ENCODE results near the gene SLC25A39. TPM values are rescaled to one million over a fixed set of nuclear protein-coding genes. Genes with fewer than 3 reads are reported as not detected.

The SLC25A39 gene
- total and polyA plus RNA-seq, 9 of the 15 experiments (the other 6 are each of a cell fraction or from before 2014, with no cell fraction given), result 4.8 to 267 (median 140) TPM

- no peak overlapping the region for H3K27ac ChIP-seq (ENCODE audit: extremely low read depth, low read depth, low read length)
- H3K4me1 ChIP-seq (replicated peaks in 1 of 2; ENCODE audit: control insufficient read depth in 2 of 2, insufficient read depth in 2 of 2, low read length in 2 of 2), result peaks cover 0 to 23% of the 10 kb centered on the region in 2 experiments; a peak in 4 of 5 replicates
- ChIA-PET POLR2A (interaction anchor here (0.6 to 1.0 kb wide), 4 partner anchors 11 to 357 kb away, joined by 3 to 6 read pairs (median 4); no protein-coding TSS in a partner anchor), CTCF (ENCODE audit: low intra/inter-chr PET ratio) (no interaction called here)
- H3K4me3 ChIP-seq, result no peak overlapping the region
- no peaks in the 10 kb centered on the region for H3K79me2 ChIP-seq (ENCODE audit: control insufficient read depth, insufficient read depth, low read length)
- H2AFZ ChIP-seq (ENCODE audit: low read depth, low read length), result no peak overlapping the region
- no TSS peak for BruUV-seq (replicated peaks)
- ATAC-seq, result peak; percentile 38
- H4K20me1 ChIP-seq (replicated peaks; ENCODE audit: control insufficient read depth, insufficient read depth, low read length), result no peaks in the 10 kb centered on the region; the same call in 1 of the 2 replicates
- FAIRE-seq, result no peak
- TF ChIP-seq ZNF165 (CRISPR knock-in tag; IDR thresholded peaks at IDR 0.05; ENCODE audit: borderline replicate concordance) (no peak), HEY1 (CRISPR knock-in tag; IDR thresholded peaks at IDR 0.05; ENCODE audit: borderline replicate concordance) (no peak), ELF1 (tag; IDR thresholded peaks at IDR 0.05) (no peak), ZNF274 (IDR thresholded peaks at IDR 0.05; ENCODE audit: borderline replicate concordance, low read depth, low read length) (no peak), FIP1L1 (IDR thresholded peaks at IDR 0.05; ENCODE audit: low read depth, low read length, poor library complexity, severe bottlenecking) (no peak), ZNF655 (CRISPR knock-in tag; IDR thresholded peaks at IDR 0.05) (no peak), THRAP3 (IDR thresholded peaks at IDR 0.05; ENCODE audit: borderline replicate concordance) (no peak), ZNF263 (CRISPR knock-in tag; IDR thresholded peaks at IDR 0.05; ENCODE audit: borderline replicate concordance) (no peak), ZNF3 (CRISPR knock-in tag; IDR thresholded peaks at IDR 0.05) (no peak), ZNF589 (CRISPR knock-in tag; IDR thresholded peaks at IDR 0.05; ENCODE audit: low read depth) (no peak), RBM14 (IDR thresholded peaks at IDR 0.05; ENCODE audit: borderline replicate concordance, insufficient read depth, low read depth, low read length) (no peak), SIN3B (IDR thresholded peaks at IDR 0.05; ENCODE audit: low read depth) (no peak), RFX1 (IDR thresholded peaks at IDR 0.05) (no peak), ZNF217 (CRISPR knock-in tag; IDR thresholded peaks at IDR 0.05) (no peak), CTBP1 (IDR thresholded peaks at IDR 0.05; ENCODE audit: borderline replicate concordance) (no peak), U2AF1 (optimal IDR thresholded peaks at IDR 0.05; ENCODE audit: low read depth, low read length) (no peak), PPARD (CRISPR knock-in tag; IDR thresholded peaks at IDR 0.05) (no peak), SUPT5H (IDR thresholded peaks at IDR 0.05) (no peak)
- in situ Hi-C loops (cut with MboI), result no loop called here
- no peak overlapping the region for H3K9ac ChIP-seq (ENCODE audit: insufficient read depth in 1 of 2, low read depth in 2 of 2, low read length in 2 of 2)
- no peaks in the 10 kb centered on the region for H3K9me1 ChIP-seq (ENCODE audit: control insufficient read depth, insufficient read depth, low read length)
- no peak for DNase-seq (ENCODE audit: extremely low read depth in 1 of 4, low spot score in 3 of 4)
- WGBS (ENCODE audit: insufficient coverage, low coverage, missing lambda C conversion rate), result 8% methylated on average over 23 of the region's 26 CpGs
- H3K9me3 ChIP-seq (replicated peaks; ENCODE audit: control insufficient read depth, insufficient read depth, low read depth, low read length), result no peaks in the 10 kb centered on the region
- no peaks in the 10 kb centered on the region for H3K36me3 ChIP-seq (ENCODE audit: control insufficient read depth, insufficient read depth, low read length)
- no peak overlapping the region for H3K4me2 ChIP-seq (ENCODE audit: insufficient read depth, low read length)
- peaks cover 7 to 29% of the 10 kb centered on the region in 2 experiments; a peak in 4 of 5 replicates for H3K27me3 ChIP-seq (ENCODE audit: control insufficient read depth in 2 of 2, insufficient read depth in 2 of 2, low read length in 2 of 2)
- intact Hi-C loops (cut with micrococcal nuclease), result no loop called here
Measured at GRCh38 chr17:44307387-44308186, 17.0 kb downstream of the SLC25A39 start.
